Nephron (organoid): ENCODE measurements around the gene HPRT1.

Source experiments
- H3K27ac Mint-ChIP-seq, 3 experiments: 2 replicates each; pipeline ENCODE4 v1.8.0; 2020; ENCODE audit warnings: mixed read lengths in 3 of 3, mild to moderate bottlenecking in 2 of 3, moderate library complexity in 1 of 3
- H3K27me3 Mint-ChIP-seq: 2 replicates; pipeline ENCODE4 v1.8.0; 2021; ENCODE audit warnings: low read depth, mild to moderate bottlenecking, moderate library complexity, mixed read lengths
- H3K36me3 Mint-ChIP-seq: 2 replicates; pipeline ENCODE4 v1.8.0; 2020; ENCODE audit warnings: low read depth, mixed read lengths
- H3K4me1 Mint-ChIP-seq: 2 replicates; pipeline ENCODE4 v1.8.0; 2020; ENCODE audit warnings: mixed read lengths
- H3K4me3 Mint-ChIP-seq, 3 experiments: 2 replicates each; pipeline ENCODE4 v1.8.0; 2020; ENCODE audit warnings: mild to moderate bottlenecking in 3 of 3, mixed read lengths in 3 of 3, moderate library complexity in 2 of 3
- H3K9me3 Mint-ChIP-seq: 2 replicates; pipeline ENCODE4 v1.8.0; 2020; ENCODE audit warnings: mixed read lengths
- CTCF ChIP-seq, 3 experiments: fragments of 200-600 bp; sonication (generic); IDR thresholded peaks; one replicate each; pipeline ENCODE4 v1.5.0; 2021; ENCODE audit warnings: antibody characterized with exemption in 3 of 3; ENCODE audit not compliant: unreplicated experiment in 3 of 3

The HPRT1 gene

GRCh38 chrX:134426281-134426680 is 33.7 kb upstream of the HPRT1 start:
- no peaks in the 10 kb centered on the region for H3K4me1 Mint-ChIP-seq
- H3K4me3 Mint-ChIP-seq, result no peak overlapping the region
- TF ChIP-seq CTCF (IDR thresholded peaks at IDR 0.05; ENCODE audit: unreplicated experiment in 3 of 3), result no peak
- peaks cover 36% of the 10 kb centered on the region for H3K36me3 Mint-ChIP-seq
- no peak overlapping the region for H3K27ac Mint-ChIP-seq
- no peaks in the 10 kb centered on the region for H3K9me3 Mint-ChIP-seq
- no peaks in the 10 kb centered on the region for H3K27me3 Mint-ChIP-seq

GRCh38 chrX:134431894-134432293 is 28.1 kb upstream of the HPRT1 start:
- no peaks in the 10 kb centered on the region for H3K27me3 Mint-ChIP-seq
- TF ChIP-seq CTCF (IDR thresholded peaks at IDR 0.05; ENCODE audit: unreplicated experiment in 3 of 3), result no peak

GRCh38 chrX:134435894-134436293 is 24.1 kb upstream of the HPRT1 start:
- Mint-ChIP-seq H3K36me3 (peaks cover 41% of the 10 kb centered on the region), H3K27me3 (peaks cover 7% of the 10 kb centered on the region), H3K9me3 (peaks cover 11% of the 10 kb centered on the region), H3K4me1 (no peaks in the 10 kb centered on the region), H3K27ac (no peak overlapping the region), H3K4me3 (no peak overlapping the region)
- no peak for TF ChIP-seq CTCF (IDR thresholded peaks at IDR 0.05; ENCODE audit: unreplicated experiment in 3 of 3)

More at GRCh38 chrX:134431894-134432293, 28.1 kb upstream of the HPRT1 start:
- H3K9me3 Mint-ChIP-seq, result peaks cover 11% of the 10 kb centered on the region
- no peak overlapping the region for H3K27ac Mint-ChIP-seq
- no peaks in the 10 kb centered on the region for H3K4me1 Mint-ChIP-seq
- H3K36me3 Mint-ChIP-seq, result peaks cover 59% of the 10 kb centered on the region
- no peak overlapping the region for H3K4me3 Mint-ChIP-seq

GRCh38 chrX:134443020-134443419 is 16.9 kb upstream of the HPRT1 start:
- no peak overlapping the region for H3K4me3 Mint-ChIP-seq
- TF ChIP-seq CTCF (IDR thresholded peaks at IDR 0.05; ENCODE audit: unreplicated experiment in 3 of 3), result no peak
- no peaks in the 10 kb centered on the region for H3K36me3 Mint-ChIP-seq
- H3K4me1 Mint-ChIP-seq, result peaks cover 5% of the 10 kb centered on the region
- H3K27me3 Mint-ChIP-seq, result peaks cover 7% of the 10 kb centered on the region
- peak overlapping the region; percentile 79 to 89 (median 80) for H3K27ac Mint-ChIP-seq
- no peaks in the 10 kb centered on the region for H3K9me3 Mint-ChIP-seq

- Mint-ChIP-seq H3K4me1 (peaks cover 5% of the 10 kb centered on the region), H3K36me3 (no peaks in the 10 kb centered on the region), H3K4me3 (no peak overlapping the region), H3K9me3 (no peaks in the 10 kb centered on the region), H3K27ac (peak overlapping the region; percentile 79 to 89 (median 80)), H3K27me3 (peaks cover 7% of the 10 kb centered on the region)
- no peak for TF ChIP-seq CTCF (IDR thresholded peaks at IDR 0.05; ENCODE audit: unreplicated experiment in 3 of 3)
Measured at GRCh38 chrX:134443461-134443860, 16.5 kb upstream of the HPRT1 start.

- peak overlapping the region in 1 of 3 experiments; percentile 64 for H3K27ac Mint-ChIP-seq
- no peak overlapping the region for H3K4me3 Mint-ChIP-seq
- peaks cover 5% of the 10 kb centered on the region for H3K4me1 Mint-ChIP-seq
- no peak for TF ChIP-seq CTCF (IDR thresholded peaks at IDR 0.05; ENCODE audit: unreplicated experiment in 3 of 3)
- H3K9me3 Mint-ChIP-seq, result no peaks in the 10 kb centered on the region
- H3K27me3 Mint-ChIP-seq, result peaks cover under 1% of the 10 kb centered on the region
- no peaks in the 10 kb centered on the region for H3K36me3 Mint-ChIP-seq
Measured at GRCh38 chrX:134444681-134445080, 15.3 kb upstream of the HPRT1 start.
